ENCODE results near the gene PTGFRN. TPM values are rescaled to one million over a fixed set of nuclear protein-coding genes. Genes with fewer than 3 reads are reported as not detected.

PTGFRN gene
- total and polyA plus RNA-seq, 12 donors, result 21.2 to 318 (median 170) TPM

DNA sequence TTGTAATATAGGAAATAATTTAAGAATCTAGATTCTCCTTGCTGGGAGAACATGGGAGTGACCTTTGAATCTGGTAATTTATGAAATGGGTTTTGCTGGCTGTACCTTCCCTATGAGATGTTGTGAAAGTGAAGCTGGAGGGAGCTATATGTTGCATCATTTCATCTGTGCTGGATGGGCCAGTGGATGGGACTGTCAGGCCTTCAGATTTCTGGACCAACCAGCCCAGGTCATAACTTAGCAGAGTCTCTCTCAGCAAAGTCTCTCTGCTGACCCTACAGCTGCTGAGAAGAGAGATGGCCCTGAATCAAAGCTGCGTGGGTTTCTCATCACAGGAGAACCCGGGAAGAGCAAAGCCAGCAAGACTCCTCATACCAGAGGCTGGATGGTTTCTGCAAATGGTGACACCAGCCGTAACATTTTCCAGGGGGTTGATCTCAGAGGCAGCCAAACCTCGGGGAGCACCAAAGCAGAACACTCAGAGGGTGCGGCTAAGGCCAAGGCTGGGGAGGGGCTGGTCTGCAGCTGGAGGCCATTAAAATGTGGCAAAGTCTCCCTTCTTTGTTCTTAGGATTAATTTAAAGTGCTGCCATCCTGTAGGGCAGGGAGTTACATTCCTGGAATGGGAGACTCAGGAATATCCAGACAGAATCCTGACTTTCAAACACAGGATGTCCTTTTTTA is 18.2 kb upstream of the PTGFRN start:
- Histone ChIP-seq H3K36me3 (no peaks in the 10 kb centered on the region), H3K4me3 (no peak overlapping the region), H3K27ac (peak overlapping the region in 2 of 10 donors; percentile 7 to 42), H3K27me3 (peaks cover 0 to 7% (median 0%) of the 10 kb centered on the region in 7 donors), H3K9me3 (peaks cover 0 to 8% (median 0%) of the 10 kb centered on the region in 11 donors), H3K4me1 (peaks cover 0 to 9% (median 0%) of the 10 kb centered on the region in 9 donors)
- intact Hi-C loops (cut with DNase I), result no loop called here
- DNase-seq (no peak), ATAC-seq (peak in 7 of 8 donors; percentile 17 to 75 (median 62))
- TF ChIP-seq, protein P1, sequence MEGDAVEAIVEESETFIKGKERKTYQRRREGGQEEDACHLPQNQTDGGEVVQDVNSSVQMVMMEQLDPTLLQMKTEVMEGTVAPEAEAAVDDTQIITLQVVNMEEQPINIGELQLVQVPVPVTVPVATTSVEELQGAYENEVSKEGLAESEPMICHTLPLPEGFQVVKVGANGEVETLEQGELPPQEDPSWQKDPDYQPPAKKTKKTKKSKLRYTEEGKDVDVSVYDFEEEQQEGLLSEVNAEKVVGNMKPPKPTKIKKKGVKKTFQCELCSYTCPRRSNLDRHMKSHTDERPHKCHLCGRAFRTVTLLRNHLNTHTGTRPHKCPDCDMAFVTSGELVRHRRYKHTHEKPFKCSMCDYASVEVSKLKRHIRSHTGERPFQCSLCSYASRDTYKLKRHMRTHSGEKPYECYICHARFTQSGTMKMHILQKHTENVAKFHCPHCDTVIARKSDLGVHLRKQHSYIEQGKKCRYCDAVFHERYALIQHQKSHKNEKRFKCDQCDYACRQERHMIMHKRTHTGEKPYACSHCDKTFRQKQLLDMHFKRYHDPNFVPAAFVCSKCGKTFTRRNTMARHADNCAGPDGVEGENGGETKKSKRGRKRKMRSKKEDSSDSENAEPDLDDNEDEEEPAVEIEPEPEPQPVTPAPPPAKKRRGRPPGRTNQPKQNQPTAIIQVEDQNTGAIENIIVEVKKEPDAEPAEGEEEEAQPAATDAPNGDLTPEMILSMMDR (IDR thresholded peaks at IDR 0.05), result no peak
- 55 to 65% methylated on average over 5 of the region's 5 CpGs for WGBS, 2 donors

DNA sequence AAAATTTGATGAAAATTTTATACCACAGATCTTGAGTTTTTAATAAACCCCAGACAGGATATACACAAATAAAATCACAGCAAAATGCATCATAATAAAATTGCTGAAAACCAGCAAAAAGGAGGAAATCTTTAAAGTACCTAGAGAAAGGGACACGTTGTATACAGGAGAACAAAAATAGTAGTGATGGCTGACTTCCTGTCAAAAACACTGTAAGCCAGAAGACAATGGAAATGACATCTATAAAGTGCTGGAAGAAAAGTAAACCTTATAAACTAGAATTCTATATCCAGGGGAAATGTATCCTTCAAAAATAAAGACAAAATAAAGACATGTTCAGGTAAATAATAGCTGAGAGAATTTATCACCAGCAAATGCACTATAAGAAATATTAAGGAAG is 14.6 kb upstream of the PTGFRN start:
- peaks cover 0 to 8% (median 0%) of the 10 kb centered on the region in 11 donors for H3K9me3 ChIP-seq
- ATAC-seq, result no peak
- TF ChIP-seq, protein P1 (IDR thresholded peaks at IDR 0.05), result no peak
- H3K4me3 ChIP-seq, result no peak overlapping the region
- H3K27ac ChIP-seq, result no peak overlapping the region
- DNase-seq, result no peak
- peaks cover 0 to 7% (median 0%) of the 10 kb centered on the region in 7 donors for H3K27me3 ChIP-seq
- H3K36me3 ChIP-seq, result no peaks in the 10 kb centered on the region
- H3K4me1 ChIP-seq, result no peaks in the 10 kb centered on the region
- WGBS, 2 donors, result 51 to 60% methylated on average over 1 of the region's 1 CpG
- intact Hi-C loops (cut with DNase I), result no loop called here

DNA sequence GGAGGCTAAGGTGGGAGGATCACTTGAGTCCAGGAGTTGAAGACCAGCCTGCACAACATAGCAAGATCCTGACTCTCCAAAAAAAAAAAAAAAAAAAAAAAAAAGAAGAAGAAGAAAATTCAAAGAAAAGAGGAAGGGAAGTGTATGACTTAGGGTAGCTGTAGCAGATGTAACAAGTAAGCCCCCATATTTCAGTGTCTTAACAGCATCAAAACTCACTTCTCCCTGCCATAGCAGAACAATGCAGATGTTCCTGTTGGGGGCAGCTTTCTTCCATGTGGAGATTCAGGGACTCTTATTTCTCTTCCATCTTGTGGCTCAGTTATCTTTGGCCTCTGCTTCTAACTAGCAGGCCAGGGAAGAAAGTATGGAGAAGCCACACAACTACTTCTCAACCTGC is 10.2 kb upstream of the PTGFRN start:
- no peak for ATAC-seq

DNA sequence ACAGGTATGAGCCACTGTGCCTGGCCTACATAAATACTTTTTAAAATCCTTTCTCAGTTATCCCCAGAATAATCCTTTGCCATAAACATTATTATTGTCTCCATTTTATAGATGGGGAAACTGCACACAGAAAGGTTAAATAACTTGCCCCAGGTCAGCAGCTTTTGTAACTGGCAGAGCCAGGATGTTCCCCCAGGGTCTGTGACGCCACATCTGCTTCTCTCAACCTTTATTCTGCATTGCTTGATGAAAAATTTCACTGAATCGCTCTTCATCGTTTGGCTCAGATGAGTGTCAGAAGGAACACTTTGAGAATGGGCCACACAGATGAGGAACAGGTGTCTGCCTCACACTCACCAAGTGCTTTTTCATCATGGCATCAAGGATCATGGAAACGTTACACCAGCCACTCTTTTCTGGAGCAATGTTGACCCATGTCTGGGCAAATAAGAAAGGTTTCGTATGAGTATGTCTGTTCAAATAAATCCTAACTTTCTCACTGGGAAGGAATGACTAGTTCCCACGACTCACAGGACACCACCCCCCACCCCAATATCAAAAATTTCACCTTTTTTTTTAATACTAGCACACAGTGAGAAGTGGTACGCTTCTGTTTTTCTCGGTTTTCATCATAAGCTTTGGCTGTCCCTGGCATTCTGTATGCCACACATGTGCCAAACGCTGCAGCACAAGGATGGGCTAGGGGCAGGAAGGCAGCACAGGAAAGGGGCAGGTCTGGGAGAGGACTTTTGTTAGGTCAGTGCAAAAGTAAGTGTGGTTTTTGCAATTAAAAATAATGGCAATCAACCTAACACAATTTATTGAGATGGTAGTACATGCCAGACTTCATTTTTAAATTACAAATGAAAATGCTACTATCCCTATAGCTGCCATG is 9.0 kb upstream of the PTGFRN start:
- no peak for ATAC-seq

More for the DNA sequence above, 10.2 kb upstream of the PTGFRN start:
- Histone ChIP-seq H3K27ac (no peak overlapping the region), H3K36me3 (no peaks in the 10 kb centered on the region), H3K4me3 (no peak overlapping the region), H3K27me3 (no peaks in the 10 kb centered on the region), H3K4me1 (no peaks in the 10 kb centered on the region), H3K9me3 (peaks cover 0 to 8% (median 0%) of the 10 kb centered on the region in 11 donors)
- TF ChIP-seq, protein P1 (IDR thresholded peaks at IDR 0.05), result no peak
- intact Hi-C loops (cut with DNase I), result no loop called here
- DNase-seq, result no peak

More for the DNA sequence above, 9.0 kb upstream of the PTGFRN start:
- Histone ChIP-seq H3K4me3 (no peak overlapping the region), H3K27me3 (no peaks in the 10 kb centered on the region), H3K4me1 (no peaks in the 10 kb centered on the region), H3K27ac (no peak overlapping the region), H3K36me3 (no peaks in the 10 kb centered on the region), H3K9me3 (no peaks in the 10 kb centered on the region)
- TF ChIP-seq, protein P1 (IDR thresholded peaks at IDR 0.05), result no peak
- intact Hi-C loops (cut with DNase I), result no loop called here
- 81 to 87% methylated on average over 9 of the region's 9 CpGs for WGBS, 2 donors
- DNase-seq, result no peak
